ENCODE results near the gene JDP2.

GRCh38 chr14:75519394-75519793 is 91.6 kb downstream of the JDP2 start:
- no peak for TF ChIP-seq CTCF (IDR thresholded peaks at IDR 0.05; ENCODE audit: insufficient read depth, low read length, poor library complexity, severe bottlenecking)
- TF ChIP-seq EZH2phosphoT487 (conservative IDR thresholded peaks at IDR 0.05; ENCODE audit: low read length), result no peak

Data from SU-DHL-6 (cell line).